HG03575 (cell line): ENCODE measurements around the gene PLEKHG5.

Source experiments
- ATAC-seq: cut with Tn5 transposase; IDR thresholded peaks from one replicate; pipeline ENCODE4 v1.9.1; 2021; ENCODE audit not compliant: unreplicated experiment, insufficient number of reproducible peaks, low FRiP score; ENCODE audit errors: extremely low read depth

PLEKHG5 gene, protein sequence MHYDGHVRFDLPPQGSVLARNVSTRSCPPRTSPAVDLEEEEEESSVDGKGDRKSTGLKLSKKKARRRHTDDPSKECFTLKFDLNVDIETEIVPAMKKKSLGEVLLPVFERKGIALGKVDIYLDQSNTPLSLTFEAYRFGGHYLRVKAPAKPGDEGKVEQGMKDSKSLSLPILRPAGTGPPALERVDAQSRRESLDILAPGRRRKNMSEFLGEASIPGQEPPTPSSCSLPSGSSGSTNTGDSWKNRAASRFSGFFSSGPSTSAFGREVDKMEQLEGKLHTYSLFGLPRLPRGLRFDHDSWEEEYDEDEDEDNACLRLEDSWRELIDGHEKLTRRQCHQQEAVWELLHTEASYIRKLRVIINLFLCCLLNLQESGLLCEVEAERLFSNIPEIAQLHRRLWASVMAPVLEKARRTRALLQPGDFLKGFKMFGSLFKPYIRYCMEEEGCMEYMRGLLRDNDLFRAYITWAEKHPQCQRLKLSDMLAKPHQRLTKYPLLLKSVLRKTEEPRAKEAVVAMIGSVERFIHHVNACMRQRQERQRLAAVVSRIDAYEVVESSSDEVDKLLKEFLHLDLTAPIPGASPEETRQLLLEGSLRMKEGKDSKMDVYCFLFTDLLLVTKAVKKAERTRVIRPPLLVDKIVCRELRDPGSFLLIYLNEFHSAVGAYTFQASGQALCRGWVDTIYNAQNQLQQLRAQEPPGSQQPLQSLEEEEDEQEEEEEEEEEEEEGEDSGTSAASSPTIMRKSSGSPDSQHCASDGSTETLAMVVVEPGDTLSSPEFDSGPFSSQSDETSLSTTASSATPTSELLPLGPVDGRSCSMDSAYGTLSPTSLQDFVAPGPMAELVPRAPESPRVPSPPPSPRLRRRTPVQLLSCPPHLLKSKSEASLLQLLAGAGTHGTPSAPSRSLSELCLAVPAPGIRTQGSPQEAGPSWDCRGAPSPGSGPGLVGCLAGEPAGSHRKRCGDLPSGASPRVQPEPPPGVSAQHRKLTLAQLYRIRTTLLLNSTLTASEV

DNA sequence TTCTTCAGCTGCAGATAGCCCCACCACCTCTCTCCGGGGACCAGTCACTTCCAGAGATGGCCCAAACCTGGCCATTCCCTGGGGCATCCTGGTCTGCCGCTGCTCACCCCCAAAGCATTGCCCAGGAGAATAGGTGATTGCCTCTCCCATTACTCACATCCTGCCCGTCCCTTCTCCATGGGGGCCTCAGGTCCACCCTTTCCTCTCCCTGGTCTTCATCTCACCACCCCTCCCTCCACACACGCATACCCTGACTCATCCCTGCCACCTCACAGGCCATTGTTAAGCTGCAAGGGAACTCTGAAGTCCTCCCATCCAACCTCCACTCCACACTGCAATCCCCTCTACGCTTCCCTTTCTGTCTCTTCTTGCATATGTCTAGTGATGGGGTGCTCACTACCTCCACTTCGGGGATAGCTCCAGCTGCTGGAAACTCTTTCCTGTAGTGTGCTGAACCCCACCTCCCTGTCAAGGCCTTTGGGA, at the start of gene PLEKHG5:
Gene PLEKHG5 (minus strand): TSS at position 188 of the 483 bp plus-strand sequence. CDS start 14,096 bp downstream, outside the sequence.
- no peak for ATAC-seq

DNA sequence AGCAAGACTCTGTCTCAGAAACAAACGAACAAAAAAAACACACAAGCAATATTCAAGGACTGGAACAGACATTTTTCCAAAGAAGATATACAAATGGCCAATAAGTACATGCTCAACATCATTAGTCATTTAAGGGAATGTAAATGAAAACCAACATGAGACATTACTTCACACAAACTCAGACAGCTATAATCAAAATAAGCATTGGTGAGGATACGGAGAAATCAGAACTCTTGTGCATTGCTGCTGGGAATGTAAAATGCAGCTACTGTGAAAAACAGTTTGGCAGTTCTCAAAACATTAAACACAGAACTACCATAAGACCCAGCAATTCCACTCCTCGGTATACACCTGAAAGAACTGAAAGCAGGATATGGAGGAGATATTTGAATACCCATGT, 47.5 kb upstream of the PLEKHG5 start:
- ATAC-seq: no peak

DNA sequence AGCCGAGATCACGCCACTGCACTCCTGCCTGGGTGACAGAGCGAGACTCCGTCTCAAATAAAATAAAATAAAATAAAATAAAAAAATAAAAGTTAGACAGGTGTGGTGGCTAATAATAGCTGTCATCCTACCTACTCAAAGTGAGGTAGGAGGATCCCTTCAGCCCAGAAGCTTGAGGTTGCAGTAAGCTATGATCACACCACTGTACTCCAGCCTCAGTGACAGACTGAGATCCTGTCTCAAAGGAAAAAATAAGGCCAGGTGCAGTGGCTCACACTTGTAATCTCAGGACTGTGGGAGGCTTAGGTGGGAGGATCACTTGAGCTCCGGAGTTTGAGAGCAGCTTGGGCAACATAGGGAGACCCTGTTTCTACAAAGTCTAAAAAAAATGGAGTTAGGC, 44.8 kb upstream of the PLEKHG5 start:
- ATAC-seq: no peak

DNA sequence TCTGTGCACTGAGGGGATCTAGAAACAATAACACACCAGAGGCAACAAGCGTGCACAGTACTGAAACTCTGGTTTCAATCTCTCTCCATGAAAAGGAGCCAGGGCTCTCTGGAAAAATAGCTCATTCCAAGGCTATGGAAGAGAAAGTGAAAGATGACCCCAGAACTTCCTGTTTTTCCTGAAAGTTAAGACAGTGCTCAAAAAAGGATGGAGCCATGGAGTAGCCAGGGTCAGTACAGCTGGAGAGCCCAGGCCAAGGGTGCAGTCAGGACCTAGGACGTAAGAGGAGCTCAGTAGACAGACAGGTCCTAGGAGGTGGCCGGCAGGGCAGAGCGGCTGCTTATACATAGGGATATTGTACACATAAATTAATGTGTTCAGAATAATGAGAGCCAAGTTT, 43.7 kb upstream of the PLEKHG5 start:
- ATAC-seq: no peak

DNA sequence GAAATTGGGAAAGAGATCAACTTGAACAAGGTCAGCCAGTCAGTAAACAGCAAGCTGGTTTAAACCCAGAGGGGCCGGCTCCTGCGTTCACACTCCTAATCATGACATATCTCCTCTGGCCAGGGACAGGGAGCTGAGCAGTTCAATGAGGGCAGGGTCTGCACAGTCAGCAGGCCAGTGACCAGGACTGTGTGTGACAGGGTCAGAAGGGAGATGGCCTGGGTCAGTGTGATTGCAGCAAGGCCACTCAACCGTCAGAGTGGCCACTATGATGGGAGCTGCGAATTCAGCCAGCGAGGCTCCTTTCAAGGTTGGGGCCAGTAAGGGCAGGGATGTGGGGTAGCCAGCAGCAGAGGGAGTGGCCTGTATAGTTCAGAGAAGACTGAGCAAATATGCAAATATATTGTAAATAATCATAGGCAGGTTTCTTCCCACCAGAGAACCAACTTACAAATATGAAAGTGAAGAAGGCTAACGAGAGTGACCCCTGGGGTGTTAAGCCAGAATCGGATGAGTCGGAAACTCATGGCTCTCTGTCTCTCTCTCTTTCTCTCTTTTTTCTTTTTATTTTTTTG, 42.9 kb upstream of the PLEKHG5 start:
- ATAC-seq: no peak

DNA sequence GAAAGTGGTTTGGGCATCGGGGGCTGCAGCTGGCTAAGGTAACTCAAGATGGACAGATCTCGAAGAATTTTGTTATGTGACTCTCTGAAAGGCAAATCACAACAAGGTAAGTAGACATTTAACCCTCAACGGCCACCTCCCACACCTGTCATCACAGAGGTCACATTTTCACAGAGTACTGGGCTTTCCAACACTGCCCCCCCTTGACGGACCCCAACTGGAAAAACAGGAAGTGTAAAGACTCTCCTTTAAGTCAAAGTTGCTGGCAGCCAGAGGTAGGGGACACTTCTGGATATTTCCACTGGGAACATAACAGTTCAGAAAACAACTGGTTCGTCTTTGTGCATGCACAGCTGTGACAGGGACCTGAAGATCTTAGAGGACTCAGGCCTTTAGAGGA, 40.5 kb upstream of the PLEKHG5 start:
- no peak for ATAC-seq

DNA sequence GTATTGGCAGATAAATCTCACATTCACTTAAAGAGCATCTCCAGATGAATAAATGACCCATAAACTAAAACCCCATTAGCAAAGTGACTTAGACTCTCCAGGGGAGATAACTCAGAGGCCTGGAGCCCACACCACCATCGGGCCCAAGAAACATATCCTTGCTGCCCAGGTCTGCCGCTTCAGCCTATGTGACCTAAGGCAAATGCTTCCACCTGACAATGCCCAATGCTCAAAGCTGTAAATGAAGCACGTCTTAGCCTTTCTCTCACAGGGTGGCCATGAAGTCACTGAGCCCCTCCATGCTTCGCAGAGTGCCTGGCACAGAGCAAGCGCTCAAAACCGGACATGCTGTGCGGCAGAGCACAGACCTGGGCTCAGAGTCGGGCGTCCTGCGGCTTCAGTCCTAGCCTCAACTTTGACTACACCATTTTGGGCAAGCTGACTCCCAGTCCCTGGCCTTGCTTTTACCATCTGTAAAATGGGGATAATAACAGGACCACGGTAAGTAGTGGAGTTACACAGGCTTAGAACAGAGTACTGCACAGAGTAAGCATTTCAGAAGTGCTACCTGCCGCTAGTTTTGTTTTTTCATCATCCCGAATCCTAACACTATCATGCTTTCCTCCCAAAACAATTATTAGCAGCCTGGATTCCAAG, 39.2 kb upstream of the PLEKHG5 start:
- ATAC-seq: no peak

DNA sequence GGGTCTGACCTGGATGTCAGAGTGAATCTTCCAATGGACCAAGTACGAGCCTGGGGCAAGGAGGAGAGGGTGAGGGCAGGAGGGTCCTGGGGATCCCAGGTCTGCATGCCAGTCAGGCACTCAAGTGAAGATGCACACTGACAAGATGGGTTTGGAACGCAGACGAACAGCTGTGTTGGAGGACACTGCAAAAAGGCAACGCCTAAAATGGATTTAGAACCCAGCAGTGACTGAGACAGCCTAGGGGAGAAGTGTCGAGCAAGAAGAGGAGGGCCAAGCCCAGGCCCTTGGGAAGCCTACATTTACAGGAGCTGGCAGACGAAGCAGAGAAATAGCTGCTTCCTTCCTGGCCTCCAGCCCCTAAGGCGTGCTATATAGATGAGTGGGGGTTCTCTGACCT, 37.0 kb upstream of the PLEKHG5 start:
- ATAC-seq: no peak

DNA sequence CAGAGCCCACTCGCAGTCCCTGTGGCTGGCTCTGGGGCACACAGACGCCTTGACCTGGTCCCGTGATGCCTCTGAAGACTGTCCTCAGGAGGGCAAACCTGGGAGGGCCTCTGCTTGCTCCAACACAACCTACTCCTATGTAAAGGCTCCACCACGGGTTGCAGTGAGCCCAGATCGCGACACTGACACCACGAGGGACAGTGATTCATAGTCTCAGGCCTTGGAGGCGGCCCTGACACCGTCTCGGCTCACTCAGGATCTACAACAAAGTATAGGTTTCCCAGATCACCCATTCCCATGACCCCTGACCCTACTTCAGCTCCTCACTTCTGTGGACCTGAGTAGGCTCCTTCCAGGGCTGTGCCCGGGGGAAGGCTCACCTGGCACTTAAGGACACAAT, 34.8 kb upstream of the PLEKHG5 start:
- ATAC-seq: no peak

DNA sequence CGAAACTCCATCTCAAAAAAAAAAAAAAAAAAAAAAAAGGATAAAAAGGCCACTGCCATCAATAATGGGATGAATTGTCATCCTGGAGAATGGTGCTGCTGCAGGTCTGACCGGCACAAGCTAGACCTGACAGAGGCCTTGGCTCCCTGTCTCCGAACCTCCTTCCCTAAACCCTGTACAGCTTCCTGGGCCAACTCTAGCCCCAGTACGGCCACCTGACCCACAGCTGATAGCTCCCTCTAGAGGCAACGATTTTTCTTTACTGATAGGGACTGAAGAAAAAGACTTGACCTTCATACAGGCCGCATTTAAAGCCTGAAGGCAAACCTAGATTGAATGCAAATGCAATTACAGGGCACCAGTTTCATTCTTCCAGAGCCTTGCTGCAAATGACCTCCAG, 32.1 kb upstream of the PLEKHG5 start:
- no peak for ATAC-seq

DNA sequence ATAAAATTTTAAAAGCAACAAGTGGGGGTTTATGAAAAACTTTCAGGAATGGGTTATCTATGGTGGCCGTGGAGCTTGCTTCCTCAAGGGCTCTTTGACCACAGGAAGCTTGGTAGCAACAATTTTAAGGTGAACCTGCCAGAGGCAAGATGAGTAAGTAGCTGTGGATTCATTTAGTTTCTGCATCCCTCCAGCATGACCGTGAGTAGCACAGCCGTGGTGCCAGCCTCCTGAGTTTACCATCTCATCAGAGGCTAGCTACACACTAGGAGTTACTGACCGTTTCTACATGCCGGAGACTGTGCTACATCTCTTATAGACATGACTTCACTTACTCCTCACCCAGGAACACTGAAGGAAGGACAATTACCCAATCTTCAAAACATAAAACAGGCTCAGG, 30.1 kb upstream of the PLEKHG5 start:
- no peak for ATAC-seq

DNA sequence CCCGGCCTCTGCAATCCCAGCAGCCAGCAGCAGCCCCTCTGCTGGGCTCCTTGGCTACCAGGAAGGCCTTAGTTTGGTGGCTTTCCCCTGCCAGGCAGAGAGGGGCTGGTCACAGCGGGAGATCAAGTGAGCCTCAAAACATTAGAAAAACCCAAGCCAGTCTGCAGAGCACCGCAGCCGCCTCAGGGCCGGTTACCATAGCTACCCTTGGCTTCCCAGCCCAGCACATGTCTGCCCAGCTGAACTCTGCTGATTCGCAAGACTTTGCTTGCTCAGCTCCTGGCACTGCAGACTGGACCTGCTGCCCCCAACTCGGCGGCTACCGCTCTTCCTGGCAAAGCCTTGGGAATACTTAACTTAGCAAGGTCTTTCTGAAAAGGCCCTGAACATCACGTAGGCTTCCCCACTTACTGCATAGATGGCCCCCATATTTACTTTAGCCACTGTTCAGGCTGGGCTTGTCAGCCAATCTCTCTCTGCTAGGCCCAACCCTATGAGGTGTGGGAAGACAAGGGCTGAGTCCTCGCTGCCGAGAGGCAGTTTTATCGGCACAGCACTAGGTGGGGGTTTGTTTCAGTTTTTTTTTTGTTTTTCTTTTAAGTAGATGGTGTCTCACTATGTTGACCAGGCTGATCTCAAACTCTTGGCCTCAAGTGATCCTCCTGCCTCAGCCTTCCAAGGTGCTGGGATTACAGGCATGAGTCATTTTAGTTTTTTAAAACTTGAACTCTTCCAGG, 28.6 kb upstream of the PLEKHG5 start:
- ATAC-seq: no peak

DNA sequence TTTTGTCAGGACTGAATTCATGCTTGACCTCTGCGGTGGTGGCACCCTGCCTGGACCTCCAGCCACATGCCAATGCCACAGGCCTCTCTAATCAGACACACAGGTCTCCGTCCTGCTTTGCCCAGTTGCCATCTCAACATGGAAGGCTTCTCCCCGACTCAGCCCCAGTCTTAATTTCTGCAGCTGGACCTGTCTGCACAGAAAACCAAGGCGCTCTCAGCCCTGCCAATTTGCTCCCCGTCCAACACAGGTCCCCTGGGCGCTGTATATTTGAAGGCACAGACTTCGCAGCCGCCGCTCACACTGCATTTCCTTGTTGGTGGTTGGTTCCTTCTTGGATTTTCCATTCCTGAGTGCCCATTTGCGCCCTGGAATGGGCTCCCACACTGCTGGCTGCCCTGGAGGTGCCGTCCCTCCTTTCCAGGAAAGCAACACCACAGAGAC, 28.0 kb upstream of the PLEKHG5 start:
- ATAC-seq: no peak

DNA sequence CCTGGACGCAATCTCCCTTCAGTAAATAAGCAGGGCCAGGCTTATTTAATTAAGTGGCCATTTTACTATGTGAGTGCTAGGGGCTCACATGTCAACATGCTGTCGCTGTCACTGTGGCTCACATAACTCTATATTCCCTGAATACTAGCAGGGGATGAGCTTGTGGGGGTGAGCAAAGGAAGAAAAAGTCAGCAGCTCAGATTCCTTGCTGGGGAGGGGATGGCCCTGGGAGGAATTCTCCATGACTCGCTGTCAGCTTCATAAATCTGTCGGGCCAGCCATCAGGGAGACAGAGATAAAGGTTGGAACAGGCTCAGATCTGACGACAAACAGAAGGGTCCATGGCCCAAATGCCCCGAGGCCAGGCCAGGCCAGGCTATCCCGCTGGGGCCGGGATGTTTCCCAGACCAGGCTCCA, 26.0 kb upstream of the PLEKHG5 start:
- ATAC-seq: no peak

DNA sequence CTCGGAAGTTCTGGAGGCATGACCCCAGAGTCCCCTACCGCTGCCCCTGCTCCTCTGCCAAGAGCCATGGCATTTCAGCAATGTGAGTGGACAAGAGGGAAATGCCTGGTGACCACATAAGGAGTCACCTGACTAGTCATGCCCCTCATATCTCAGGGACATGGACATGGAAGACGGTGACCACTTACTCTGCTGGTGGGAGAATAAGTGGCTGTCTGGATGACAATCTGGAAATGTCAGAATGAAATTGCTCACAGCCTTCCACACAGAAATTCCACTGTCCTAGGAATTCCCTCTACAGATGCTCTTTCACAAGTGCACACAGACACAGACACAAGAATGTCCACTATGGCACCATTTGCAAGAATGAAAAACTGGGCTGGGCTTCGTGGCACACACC, 24.3 kb upstream of the PLEKHG5 start:
- ATAC-seq: no peak

DNA sequence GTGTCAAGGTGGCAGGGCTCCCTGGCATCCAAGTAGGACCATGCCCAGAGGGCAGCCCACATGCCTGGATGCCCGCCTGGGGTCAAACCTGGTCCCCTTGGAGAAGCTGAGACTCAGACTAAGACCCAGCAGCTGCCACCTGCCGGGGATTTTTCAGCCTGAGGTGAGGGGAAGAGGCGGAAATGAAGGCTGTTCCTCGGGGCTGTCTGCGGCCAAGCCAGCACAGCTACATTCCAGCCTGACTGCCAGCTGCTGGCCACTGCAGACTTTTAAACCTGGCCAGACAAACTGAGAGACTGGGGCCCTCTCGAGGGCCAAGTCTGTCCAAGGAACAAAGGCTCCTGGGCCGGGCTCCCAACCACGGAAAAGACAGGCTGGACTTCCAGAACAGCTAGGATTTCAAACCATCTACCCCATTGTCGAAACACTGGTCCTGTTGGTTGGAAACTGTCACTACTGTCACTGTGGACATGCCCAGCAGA, 21.9 kb upstream of the PLEKHG5 start:
- ATAC-seq: no peak

DNA sequence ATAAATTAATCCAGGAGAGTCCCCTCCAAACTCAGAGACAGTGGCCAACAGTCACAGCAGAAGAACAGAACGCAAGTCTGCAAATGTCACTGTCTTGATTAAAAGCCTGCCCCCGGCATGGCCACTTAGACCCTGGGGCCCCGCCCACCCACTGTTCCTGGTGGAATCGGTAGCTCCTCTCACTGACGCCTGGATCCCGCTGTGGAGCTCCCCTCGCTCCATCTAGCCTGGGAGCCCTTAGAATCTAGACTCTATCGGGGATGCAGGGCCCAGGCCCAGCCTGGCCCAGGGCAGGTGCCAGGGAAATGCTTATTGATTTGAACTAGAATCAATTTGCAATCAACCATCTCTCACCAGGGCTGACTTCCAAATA, 21.4 kb upstream of the PLEKHG5 start:
- no peak for ATAC-seq

DNA sequence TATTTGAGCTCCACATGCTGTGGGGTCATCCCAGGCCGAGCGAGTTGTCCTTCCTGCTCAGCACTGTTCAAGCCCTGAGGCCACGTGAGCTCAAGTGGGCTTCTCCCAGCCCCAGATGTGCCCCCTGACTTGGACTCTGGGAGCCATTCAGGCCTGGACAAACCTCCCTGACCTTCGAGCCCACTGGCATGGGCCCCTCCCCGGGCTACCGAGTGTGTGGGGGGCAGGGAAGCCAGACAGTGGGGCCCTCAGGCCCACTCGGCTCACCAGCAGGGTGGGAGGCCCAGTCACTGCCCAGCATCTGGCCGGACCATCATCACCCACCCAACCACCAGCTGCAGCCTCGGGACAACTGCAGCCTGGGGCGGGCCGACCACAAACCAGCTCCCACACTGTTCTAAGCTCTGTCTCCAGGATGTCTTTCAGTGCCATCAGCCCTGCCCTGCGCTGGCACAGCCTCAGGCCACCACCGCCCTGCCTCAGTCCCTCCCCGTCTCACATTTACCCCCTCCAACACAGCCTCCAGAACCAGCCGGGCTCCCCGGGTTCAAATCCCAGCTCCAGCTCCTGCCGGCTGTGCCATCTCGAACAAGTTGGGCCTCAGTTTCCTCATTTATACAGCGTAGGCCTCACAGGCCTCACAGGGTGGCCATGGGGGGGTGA, 20.9 kb upstream of the PLEKHG5 start:
- no peak for ATAC-seq
